ENCODE data around the gene GRID2IP. TPM values are rescaled to one million over a fixed set of nuclear protein-coding genes. Genes with fewer than 3 reads are reported as not detected.
"Not testable (repeated sequence)": the region's sequence is repeated elsewhere in the genome, so short reads cannot be mapped to it uniquely, and the experiment has no call there.

GRID2IP gene
- total and polyA plus RNA-seq, 8 donors: 0.21 to 1.3 (median 1.1) TPM

- H3K4me1 ChIP-seq: peaks cover 9 to 22% of the 10 kb centered on the region in 2 donors
- ATAC-seq (no peak), DNase-seq (peak in 1 of 4 donors; percentile 60)
- intact Hi-C loops (cut with DNase I): no loop called here
- no peak for TF ChIP-seq CTCF (IDR thresholded peaks at IDR 0.05)
- peak overlapping the region in 1 of 2 donors; percentile 93 for H3K27ac ChIP-seq
- H3K4me3 ChIP-seq: peak overlapping the region in 1 of 2 donors; percentile 91
- no peaks in the 10 kb centered on the region for H3K27me3 ChIP-seq
- H3K9me3 ChIP-seq: no peaks in the 10 kb centered on the region
- peaks cover 0 to 69% of the 10 kb centered on the region in 2 donors for H3K36me3 ChIP-seq
Measured at GRCh38 chr7:6589151-6589828, 38.0 kb upstream of the GRID2IP start.

- Histone ChIP-seq H3K36me3 (peaks cover 0 to 67% of the 10 kb centered on the region in 2 donors), H3K27ac (no peak overlapping the region)
- intact Hi-C loops (cut with DNase I): no loop called here
Measured at GRCh38 chr7:6588566-6588965, 37.3 kb upstream of the GRID2IP start.

GRCh38 chr7:6585746-6586432 is 34.6 kb upstream of the GRID2IP start:
- intact Hi-C loops (cut with DNase I); H3K27ac ChIP-seq; H3K9me3 ChIP-seq; H3K27me3 ChIP-seq; ATAC-seq; H3K4me3 ChIP-seq: not testable (repeated sequence)
- Histone ChIP-seq H3K36me3 (peaks cover 0 to 73% of the 10 kb centered on the region in 2 donors), H3K4me1 (peaks cover 8 to 12% of the 10 kb centered on the region in 2 donors)
- peak in 1 of 4 donors; percentile 8 for DNase-seq

More at GRCh38 chr7:6588566-6588965, 37.3 kb upstream of the GRID2IP start:
- no peak for ATAC-seq
- TF ChIP-seq CTCF (IDR thresholded peaks at IDR 0.05): no peak
- DNase-seq: peak in 1 of 4 donors; percentile 28
- Histone ChIP-seq H3K4me1 (peaks cover 9 to 22% of the 10 kb centered on the region in 2 donors), H3K4me3 (no peak overlapping the region), H3K9me3 (no peaks in the 10 kb centered on the region), H3K27me3 (no peaks in the 10 kb centered on the region)

GRCh38 chr7:6579446-6579845 is 28.2 kb upstream of the GRID2IP start:
- Histone ChIP-seq H3K27me3 (no peaks in the 10 kb centered on the region), H3K4me3 (no peak overlapping the region), H3K4me1 (peaks cover 0 to 10% of the 10 kb centered on the region in 2 donors), H3K9me3 (no peaks in the 10 kb centered on the region), H3K27ac (no peak overlapping the region), H3K36me3 (peaks cover 0 to 51% of the 10 kb centered on the region in 2 donors)
- DNase-seq (peak in 1 of 4 donors; percentile 14), ATAC-seq (no peak)
- intact Hi-C loops (cut with DNase I): loop anchor here in 1 of 2 donors (10.0 kb wide), 1 partner anchor 65 kb away; no protein-coding TSS in a partner anchor
- TF ChIP-seq CTCF (IDR thresholded peaks at IDR 0.05): peak in 1 of 2 donors; percentile 13

- no peak for ATAC-seq
- H3K36me3 ChIP-seq: peaks cover 0 to 42% of the 10 kb centered on the region in 2 donors
- no peaks in the 10 kb centered on the region for H3K27me3 ChIP-seq
- peak in 1 of 4 donors; percentile 50 for DNase-seq
- H3K4me3 ChIP-seq: peak overlapping the region in 1 of 2 donors; percentile 63
- H3K27ac ChIP-seq: peak overlapping the region; percentile 87 to 91
- TF ChIP-seq CTCF (IDR thresholded peaks at IDR 0.05): no peak
- no peaks in the 10 kb centered on the region for H3K9me3 ChIP-seq
- peaks cover 0 to 10% of the 10 kb centered on the region in 2 donors for H3K4me1 ChIP-seq
- intact Hi-C loops (cut with DNase I): loop anchor here in 1 of 2 donors (10.0 kb wide), 1 partner anchor 64 kb away; no protein-coding TSS in a partner anchor
Measured at GRCh38 chr7:6578114-6579084, 27.1 kb upstream of the GRID2IP start.
